ENCODE data around the gene TAGLN. TPM values are rescaled to one million over a fixed set of nuclear protein-coding genes. Genes with fewer than 3 reads are reported as not detected.

Gene TAGLN
- total and polyA plus RNA-seq, 9 of the 15 experiments (the other 6 are each of a cell fraction or from before 2014, with no cell fraction given), result 0.21 to 4.9 (median 1.1) TPM

GRCh38 chr11:117212697-117213355 is 13.7 kb downstream of the TAGLN start (continued):
- TF ChIP-seq ARID3A (IDR thresholded peaks at IDR 0.05; ENCODE audit: borderline replicate concordance, low read depth, low read length), result no peak
- no peak for TF ChIP-seq ZNF12 (CRISPR knock-in tag; IDR thresholded peaks at IDR 0.05)

- 95% methylated on average over 7 of the region's 7 CpGs for WGBS (ENCODE audit: insufficient coverage, low coverage, missing lambda C conversion rate)
- Histone ChIP-seq H3K4me2 (ENCODE audit: insufficient read depth, low read length) (no peak overlapping the region), H3K36me3 (ENCODE audit: control insufficient read depth, insufficient read depth, low read length) (peaks cover 52% of the 10 kb centered on the region), H3K9ac (ENCODE audit: insufficient read depth in 1 of 2, low read depth in 2 of 2, low read length in 2 of 2) (no peak overlapping the region), H3K4me3 (no peak overlapping the region), H4K20me1 (replicated peaks; ENCODE audit: control insufficient read depth, insufficient read depth, low read length) (no peaks in the 10 kb centered on the region), H3K4me1 (replicated peaks in 1 of 2; ENCODE audit: control insufficient read depth in 2 of 2, insufficient read depth in 2 of 2, low read length in 2 of 2) (peaks cover 9 to 12% of the 10 kb centered on the region in 2 experiments; a peak in 4 of 5 replicates), H3K79me2 (ENCODE audit: control insufficient read depth, insufficient read depth, low read length) (no peaks in the 10 kb centered on the region), H3K27ac (ENCODE audit: extremely low read depth, low read depth, low read length) (no peak overlapping the region), H3K9me3 (replicated peaks; ENCODE audit: control insufficient read depth, insufficient read depth, low read depth, low read length) (no peaks in the 10 kb centered on the region), H2AFZ (ENCODE audit: low read depth, low read length) (no peak overlapping the region), H3K27me3 (ENCODE audit: control insufficient read depth in 2 of 2, insufficient read depth in 2 of 2, low read length in 2 of 2) (no peaks in the 10 kb centered on the region), H3K9me1 (ENCODE audit: control insufficient read depth, insufficient read depth, low read length) (peaks cover 3% of the 10 kb centered on the region)
- ChIA-PET CTCF (ENCODE audit: low intra/inter-chr PET ratio) (no interaction called here), POLR2A (interaction anchor here (0.7 to 1.0 kb wide), 3 partner anchors 10 to 16 kb away, joined by 3 to 5 read pairs (median 3); no protein-coding TSS in a partner anchor)
- no TSS peak for BruUV-seq (replicated peaks)
- FAIRE-seq (no peak), DNase-seq (ENCODE audit: extremely low read depth in 1 of 4, low spot score in 3 of 4) (no peak), ATAC-seq (no peak)
- intact Hi-C loops (cut with micrococcal nuclease), result no loop called here
- in situ Hi-C loops (cut with MboI), result no loop called here
- TF ChIP-seq ADNP (tag; IDR thresholded peaks at IDR 0.05) (no peak), FOXP4 (CRISPR knock-in tag; IDR thresholded peaks at IDR 0.05; ENCODE audit: borderline replicate concordance) (no peak), SMAD3 (CRISPR knock-in tag; conservative IDR thresholded peaks at IDR 0.05) (no peak), CCNT2 (IDR thresholded peaks at IDR 0.05; ENCODE audit: borderline replicate concordance, extremely low read depth, insufficient read length, low read depth, low read length) (no peak), ZBED1 (IDR thresholded peaks at IDR 0.05) (no peak), ZNF282 (CRISPR knock-in tag; IDR thresholded peaks at IDR 0.05) (no peak), NCOA1 (IDR thresholded peaks at IDR 0.05; ENCODE audit: low read depth) (no peak), ELK1 (CRISPR knock-in tag; IDR thresholded peaks at IDR 0.05) (no peak), C11orf30 (IDR thresholded peaks at IDR 0.05; ENCODE audit: low read depth) (no peak)
Measured at GRCh38 chr11:117214404-117215110, 15.4 kb downstream of the TAGLN start.

All from K562 (cell line).